GM23338 (cell line): ENCODE results near the gene TMEM238. TPM values are rescaled to one million over a fixed set of nuclear protein-coding genes. Genes with fewer than 3 reads are reported as not detected.

Experiments used
- ATAC-seq: fragments of 200-7000 bp; cut with Tn5 transposase; 3 replicates; pipeline ENCODE4 v1.9.1; 2020
- DNase-seq: peaks from one replicate; pipeline ENCODE4 v3.0.0-alpha.2; 2015; ENCODE audit warnings: low spot score
- H2AFZ ChIP-seq: fragments of 200-600 bp; sonication (generic); 2 replicates; pipeline ENCODE4 v1.8.0; 2016; ENCODE audit warnings: antibody characterized with exemption, mild to moderate bottlenecking, moderate library complexity
- H3F3A ChIP-seq: fragments of 200-600 bp; sonication (generic); replicated peaks from 2 replicates; pipeline ENCODE4 v1.8.0; 2017; ENCODE audit warnings: antibody characterized with exemption, mixed run types, low read depth
- H3K27ac ChIP-seq: fragments of 200-600 bp; sonication (generic); 2 replicates; pipeline ENCODE4 v1.6.1; 2016; ENCODE audit warnings: low read depth
- H3K27me3 ChIP-seq: fragments of 200-600 bp; sonication (generic); 2 replicates; pipeline ENCODE4 v1.8.0; 2016; ENCODE audit warnings: mild to moderate bottlenecking, mixed run types, moderate library complexity; ENCODE audit not compliant: insufficient read depth
- H3K36me3 ChIP-seq: fragments of 200-600 bp; sonication (generic); 2 replicates; pipeline ENCODE4 v1.8.0; 2016; ENCODE audit warnings: mild to moderate bottlenecking; ENCODE audit not compliant: insufficient read depth
- H3K4me1 ChIP-seq: fragments of 200-600 bp; sonication (generic); 2 replicates; pipeline ENCODE4 v1.8.0; 2016; ENCODE audit warnings: mild to moderate bottlenecking, moderate library complexity; ENCODE audit not compliant: insufficient read depth
- H3K4me2 ChIP-seq: fragments of 200-600 bp; sonication (generic); 2 replicates; pipeline ENCODE4 v1.7.1; 2017; ENCODE audit warnings: mixed run types
- H3K4me3 ChIP-seq: fragments of 200-600 bp; sonication (generic); 2 replicates; pipeline ENCODE4 v1.6.1; 2016; ENCODE audit warnings: mixed run types
- H3K79me2 ChIP-seq: fragments of 200-600 bp; sonication (generic); replicated peaks from 2 replicates; pipeline ENCODE4 v1.8.0; 2017; ENCODE audit warnings: mild to moderate bottlenecking; ENCODE audit not compliant: insufficient read depth
- H3K9me2 ChIP-seq: fragments of 200-600 bp; sonication (generic); 2 replicates; pipeline ENCODE4 v1.8.0; 2017; ENCODE audit not compliant: insufficient read depth
- H4K20me1 ChIP-seq: fragments of 200-600 bp; sonication (generic); replicated peaks from 2 replicates; pipeline ENCODE4 v1.8.0; 2017; ENCODE audit warnings: mild to moderate bottlenecking; ENCODE audit not compliant: insufficient read depth
- H3K27ac Mint-ChIP-seq: 2 replicates; pipeline ENCODE4 v1.8.0; 2020; ENCODE audit warnings: inconsistent platforms, mild to moderate bottlenecking, moderate library complexity, mixed read lengths
- H3K27me3 Mint-ChIP-seq: 3 replicates; pipeline ENCODE4 v1.8.0; 2022; ENCODE audit warnings: low read depth, mild to moderate bottlenecking, moderate library complexity, mixed read lengths, inconsistent platforms; ENCODE audit not compliant: insufficient read depth, poor library complexity
- H3K36me3 Mint-ChIP-seq: 3 replicates; pipeline ENCODE4 v1.8.0; 2021; ENCODE audit warnings: low read depth, mild to moderate bottlenecking, inconsistent platforms, moderate library complexity, mixed read lengths
- H3K4me1 Mint-ChIP-seq: 3 replicates; pipeline ENCODE4 v1.8.0; 2020; ENCODE audit warnings: mild to moderate bottlenecking, inconsistent platforms, mixed read lengths
- H3K4me3 Mint-ChIP-seq: 3 replicates; pipeline ENCODE4 v1.8.0; 2021; ENCODE audit warnings: moderate library complexity, mild to moderate bottlenecking, inconsistent platforms, mixed read lengths
- H3K9me3 Mint-ChIP-seq: 3 replicates; pipeline ENCODE4 v1.8.0; 2020; ENCODE audit warnings: moderate library complexity, mild to moderate bottlenecking, inconsistent platforms, mixed read lengths
- CREB1 ChIP-seq: fragments of 250-450 bp; sonication (Bioruptor Pico); IDR thresholded peaks from 2 replicates; pipeline ENCODE4 v1.5.0; 2020; ENCODE audit warnings: low read depth, mild to moderate bottlenecking, moderate library complexity
- ETS1 ChIP-seq: IDR thresholded peaks from 2 replicates; pipeline ENCODE4 v1.6.1; 2016; ENCODE audit warnings: antibody characterized with exemption
- EZH2 ChIP-seq: fragments of 200-600 bp; sonication (generic); IDR thresholded peaks from one replicate; pipeline ENCODE4 v1.8.0; 2017; ENCODE audit warnings: antibody characterized with exemption, mild to moderate bottlenecking, low read depth; ENCODE audit not compliant: unreplicated experiment
- EZH2phosphoT487 ChIP-seq: fragments of 200-600 bp; sonication (generic); IDR thresholded peaks from one replicate; pipeline ENCODE4 v1.8.1; 2018; ENCODE audit warnings: antibody characterized with exemption; ENCODE audit not compliant: unreplicated experiment
- JUNB ChIP-seq: IDR thresholded peaks from one replicate; pipeline ENCODE4 v1.6.1; 2016; ENCODE audit warnings: antibody characterized with exemption; ENCODE audit not compliant: unreplicated experiment
- NANOG ChIP-seq: IDR thresholded peaks from 2 replicates; pipeline ENCODE4 v1.6.1; 2016; ENCODE audit warnings: antibody characterized with exemption, borderline replicate concordance
- POLR2AphosphoS5 ChIP-seq: IDR thresholded peaks from 2 replicates; pipeline ENCODE4 v1.6.1; 2016; ENCODE audit warnings: antibody characterized with exemption, low read depth
- REST ChIP-seq: IDR thresholded peaks from one replicate; pipeline ENCODE4 v1.6.1; 2018; ENCODE audit warnings: antibody characterized with exemption; ENCODE audit not compliant: unreplicated experiment
- STAT1 ChIP-seq: IDR thresholded peaks from one replicate; pipeline ENCODE4 v1.6.1; 2016; ENCODE audit warnings: antibody characterized with exemption; ENCODE audit not compliant: unreplicated experiment
- ZNF114 ChIP-seq: fragments of 250-450 bp; sonication (Bioruptor Pico); IDR thresholded peaks from 2 replicates; pipeline ENCODE4 v1.5.0; 2020; ENCODE audit warnings: mild to moderate bottlenecking, moderate library complexity
- ZNF331 ChIP-seq: fragments of 250-450 bp; sonication (Bioruptor Pico); IDR thresholded peaks from 2 replicates; pipeline ENCODE4 v1.5.0; 2020; ENCODE audit warnings: low read depth, mild to moderate bottlenecking, moderate library complexity
- ZNF462 ChIP-seq: fragments of 250-450 bp; sonication (Bioruptor Pico); IDR thresholded peaks from 2 replicates; pipeline ENCODE4 v1.5.0; 2020; ENCODE audit warnings: mild to moderate bottlenecking, moderate library complexity
- polyA plus RNA-seq: library from polyadenylated mRNA; unstranded; fragments of >200 nt; fragmentation: Nextera tagmentation; extraction: Ambion mirVana; gene quantifications from 2 replicates; pipeline ENCODE4 v1.2.1, GENCODE V29; 2016
- total RNA-seq: library from RNA; depleted of rRNA; stranded (reverse); fragments of >200 nt; shearing (Covaris generic); gene quantifications from 2 replicates; pipeline ENCODE4 v1.2.3, GENCODE V29; 2014
- TF ChIP-seq, protein P1 (sequence below), 2 experiments: fragments of 200-600 bp in 1 of 2; sonication (generic) in 1 of 2; conservative IDR thresholded peaks; 2 replicates each; pipeline versions ENCODE4 v1.5.1 to v1.6.1; 2016 to 2017; ENCODE audit warnings: antibody characterized with exemption in 2 of 2, low read depth in 2 of 2, mild to moderate bottlenecking in 2 of 2, moderate library complexity in 1 of 2

The TMEM238 gene
- total and polyA plus RNA-seq, 2 experiments from 2014 or later, result 0.55 to 7.5 TPM

- DNase-seq, result no peak
- Histone ChIP-seq H3F3A (peaks cover under 1% of the 10 kb centered on the region; the same call in 1 of the 2 replicates), H2AFZ (no peak overlapping the region), H3K27ac (no peak overlapping the region), H3K36me3 (no peaks in the 10 kb centered on the region), H3K27me3 (peaks cover 24% of the 10 kb centered on the region), H3K4me2 (no peak overlapping the region), H3K4me3 (no peak overlapping the region), H3K9me2 (no peaks in the 10 kb centered on the region), H3K79me2 (no peaks in the 10 kb centered on the region), H4K20me1 (no peaks in the 10 kb centered on the region), H3K4me1 (no peaks in the 10 kb centered on the region)
- H3K4me3 Mint-ChIP-seq, result no peak overlapping the region
- no peaks in the 10 kb centered on the region for H3K9me3 Mint-ChIP-seq
- TF ChIP-seq EZH2 (no peak), REST (no peak), POLR2AphosphoS5 (no peak), ETS1 (no peak), CREB1 (CRISPR knock-in tag) (no peak), JUNB (no peak), STAT1 (no peak), EZH2phosphoT487 (no peak), NANOG (no peak), ZNF331 (CRISPR knock-in tag) (no peak), ZNF462 (no peak), ZNF114 (CRISPR knock-in tag) (no peak)
- TF ChIP-seq, protein P1, sequence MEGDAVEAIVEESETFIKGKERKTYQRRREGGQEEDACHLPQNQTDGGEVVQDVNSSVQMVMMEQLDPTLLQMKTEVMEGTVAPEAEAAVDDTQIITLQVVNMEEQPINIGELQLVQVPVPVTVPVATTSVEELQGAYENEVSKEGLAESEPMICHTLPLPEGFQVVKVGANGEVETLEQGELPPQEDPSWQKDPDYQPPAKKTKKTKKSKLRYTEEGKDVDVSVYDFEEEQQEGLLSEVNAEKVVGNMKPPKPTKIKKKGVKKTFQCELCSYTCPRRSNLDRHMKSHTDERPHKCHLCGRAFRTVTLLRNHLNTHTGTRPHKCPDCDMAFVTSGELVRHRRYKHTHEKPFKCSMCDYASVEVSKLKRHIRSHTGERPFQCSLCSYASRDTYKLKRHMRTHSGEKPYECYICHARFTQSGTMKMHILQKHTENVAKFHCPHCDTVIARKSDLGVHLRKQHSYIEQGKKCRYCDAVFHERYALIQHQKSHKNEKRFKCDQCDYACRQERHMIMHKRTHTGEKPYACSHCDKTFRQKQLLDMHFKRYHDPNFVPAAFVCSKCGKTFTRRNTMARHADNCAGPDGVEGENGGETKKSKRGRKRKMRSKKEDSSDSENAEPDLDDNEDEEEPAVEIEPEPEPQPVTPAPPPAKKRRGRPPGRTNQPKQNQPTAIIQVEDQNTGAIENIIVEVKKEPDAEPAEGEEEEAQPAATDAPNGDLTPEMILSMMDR (conservative IDR thresholded peaks at IDR 0.05; ENCODE audit: low read depth in 2 of 2), result no peak
- H3K4me1 Mint-ChIP-seq, result peaks cover 9% of the 10 kb centered on the region; the same call in 2 of the 3 replicates
- ATAC-seq, result no peak
- H3K36me3 Mint-ChIP-seq, result no peaks in the 10 kb centered on the region
- no peak overlapping the region for H3K27ac Mint-ChIP-seq
- H3K27me3 Mint-ChIP-seq, result peaks cover 32% of the 10 kb centered on the region
Observed at GRCh38 chr19:55360902-55361301, 23.2 kb downstream of the TMEM238 start.
